Muscle layer of duodenum (tissue), 2 donors: ENCODE measurements around the gene CAV2.

Source experiments
- H3K27ac ChIP-seq: one replicate; pipeline ENCODE4 v1.7.0; 2013; ENCODE audit warnings: mild to moderate bottlenecking, low read length
- H3K27me3 ChIP-seq: one replicate; pipeline ENCODE4 v1.7.0; 2013; ENCODE audit warnings: low read depth, mild to moderate bottlenecking, control low read depth, low read length
- H3K36me3 ChIP-seq, 2 donors: one replicate each; pipeline ENCODE4 v1.7.0; 2013; ENCODE audit warnings: low read length in 2 of 2, control low read depth in 1 of 2, mild to moderate bottlenecking in 1 of 2; ENCODE audit not compliant: insufficient read depth in 2 of 2, control insufficient read depth in 1 of 2
- H3K4me1 ChIP-seq, 2 donors: one replicate each; pipeline ENCODE4 v1.7.0; 2013; ENCODE audit warnings: low read length in 2 of 2, mild to moderate bottlenecking in 2 of 2, control low read depth in 1 of 2, moderate library complexity in 1 of 2; ENCODE audit not compliant: insufficient read depth in 2 of 2, control insufficient read depth in 1 of 2
- H3K4me3 ChIP-seq, 2 donors: one replicate each; pipeline ENCODE4 v1.7.0; 2013; ENCODE audit warnings: low read length in 2 of 2, low read depth in 1 of 2, mild to moderate bottlenecking in 1 of 2
- H3K9me3 ChIP-seq, 2 donors: one replicate each; pipeline ENCODE4 v1.7.0; 2013; ENCODE audit warnings: low read length in 2 of 2, control low read depth in 1 of 2, mild to moderate bottlenecking in 1 of 2; ENCODE audit not compliant: control insufficient read depth in 1 of 2
- donor health status: healthy.

The CAV2 gene

GRCh38 chr7:116525298-116525912 lies 25.9 kb downstream of the CAV2 start:
- peak overlapping the region; percentile 92 for H3K27ac ChIP-seq
- H3K27me3 ChIP-seq: peaks cover 8% of the 10 kb centered on the region
- H3K9me3 ChIP-seq: no peaks in the 10 kb centered on the region
- peaks cover 0 to 9% of the 10 kb centered on the region in 2 donors for H3K36me3 ChIP-seq
- peaks cover 0 to 28% of the 10 kb centered on the region in 2 donors for H3K4me1 ChIP-seq
- H3K4me3 ChIP-seq: peak overlapping the region; percentile 73 to 90

- H3K36me3 ChIP-seq: peaks cover 0 to 9% of the 10 kb centered on the region in 2 donors
- H3K27me3 ChIP-seq: peaks cover 8% of the 10 kb centered on the region
- peak overlapping the region; percentile 92 for H3K27ac ChIP-seq
- H3K4me3 ChIP-seq: peak overlapping the region; percentile 87 to 90
- no peaks in the 10 kb centered on the region for H3K9me3 ChIP-seq
- H3K4me1 ChIP-seq: peaks cover 0 to 30% of the 10 kb centered on the region in 2 donors
These were observed 26.6 kb downstream of the CAV2 start for GRCh38 chr7:116525913-116526861.

GRCh38 chr7:116526897-116527296 lies 27.4 kb downstream of the CAV2 start:
- Histone ChIP-seq H3K4me1 (peaks cover 0 to 30% of the 10 kb centered on the region in 2 donors), H3K27ac (peak overlapping the region; percentile 83), H3K9me3 (no peaks in the 10 kb centered on the region), H3K4me3 (peak overlapping the region; percentile 87 to 90), H3K36me3 (peaks cover 0 to 9% of the 10 kb centered on the region in 2 donors), H3K27me3 (peaks cover 8% of the 10 kb centered on the region)

GRCh38 chr7:116527521-116527920 lies 28.0 kb downstream of the CAV2 start:
- Histone ChIP-seq H3K27ac (peak overlapping the region; percentile 83), H3K9me3 (no peaks in the 10 kb centered on the region), H3K27me3 (peaks cover 8% of the 10 kb centered on the region), H3K4me3 (peak overlapping the region; percentile 87 to 90), H3K4me1 (peaks cover 0 to 36% of the 10 kb centered on the region in 2 donors), H3K36me3 (peaks cover 0 to 9% of the 10 kb centered on the region in 2 donors)

- peaks cover 0 to 36% of the 10 kb centered on the region in 2 donors for H3K4me1 ChIP-seq
- peaks cover 0 to 9% of the 10 kb centered on the region in 2 donors for H3K36me3 ChIP-seq
- peak overlapping the region; percentile 83 for H3K27ac ChIP-seq
- peak overlapping the region; percentile 87 to 90 for H3K4me3 ChIP-seq
- H3K9me3 ChIP-seq: no peaks in the 10 kb centered on the region
- peaks cover 8% of the 10 kb centered on the region for H3K27me3 ChIP-seq
These were observed 28.7 kb downstream of the CAV2 start for GRCh38 chr7:116528008-116528789.

GRCh38 chr7:116529250-116529649 lies 29.7 kb downstream of the CAV2 start:
- H3K27ac ChIP-seq: no peak overlapping the region
- H3K4me1 ChIP-seq: peaks cover 0 to 36% of the 10 kb centered on the region in 2 donors
- no peaks in the 10 kb centered on the region for H3K9me3 ChIP-seq
- peaks cover 8% of the 10 kb centered on the region for H3K27me3 ChIP-seq
- peaks cover 0 to 9% of the 10 kb centered on the region in 2 donors for H3K36me3 ChIP-seq
- peak overlapping the region; percentile 8 to 28 for H3K4me3 ChIP-seq

- H3K4me1 ChIP-seq: peaks cover 0 to 40% of the 10 kb centered on the region in 2 donors
- peak overlapping the region; percentile 16 to 39 for H3K4me3 ChIP-seq
- H3K9me3 ChIP-seq: no peaks in the 10 kb centered on the region
- H3K36me3 ChIP-seq: peaks cover 0 to 8% of the 10 kb centered on the region in 2 donors
- H3K27ac ChIP-seq: no peak overlapping the region
- peaks cover under 1% of the 10 kb centered on the region for H3K27me3 ChIP-seq
These were observed 30.7 kb downstream of the CAV2 start for GRCh38 chr7:116530107-116530820.

GRCh38 chr7:116532102-116532688 lies 32.7 kb downstream of the CAV2 start:
- Histone ChIP-seq H3K27me3 (no peaks in the 10 kb centered on the region), H3K4me1 (peaks cover 0 to 35% of the 10 kb centered on the region in 2 donors), H3K36me3 (peaks cover 0 to 3% of the 10 kb centered on the region in 2 donors), H3K4me3 (peak overlapping the region in 1 of 2 donors; percentile 26), H3K27ac (no peak overlapping the region), H3K9me3 (no peaks in the 10 kb centered on the region)

GRCh38 chr7:116534790-116535189 lies 35.3 kb downstream of the CAV2 start:
- peaks cover 0 to 5% of the 10 kb centered on the region in 2 donors for H3K36me3 ChIP-seq
- no peaks in the 10 kb centered on the region for H3K27me3 ChIP-seq
- no peaks in the 10 kb centered on the region for H3K9me3 ChIP-seq
- no peak overlapping the region for H3K27ac ChIP-seq
- peaks cover 0 to 22% of the 10 kb centered on the region in 2 donors for H3K4me1 ChIP-seq
- H3K4me3 ChIP-seq: no peak overlapping the region

GRCh38 chr7:116535416-116535815 lies 35.9 kb downstream of the CAV2 start:
- Histone ChIP-seq H3K9me3 (no peaks in the 10 kb centered on the region), H3K36me3 (peaks cover 0 to 5% of the 10 kb centered on the region in 2 donors), H3K27me3 (no peaks in the 10 kb centered on the region), H3K4me3 (no peak overlapping the region), H3K27ac (no peak overlapping the region), H3K4me1 (peaks cover 0 to 18% of the 10 kb centered on the region in 2 donors)
